GM23248 (cell line): ENCODE measurements around the gene DNAI7. TPM values are rescaled to one million over a fixed set of nuclear protein-coding genes. Genes with fewer than 3 reads are reported as not detected.

Experiments
- DNase-seq: peaks from one replicate; pipeline ENCODE4 v3.0.0-alpha.2; 2015
- H2AFZ ChIP-seq: fragments of 200-600 bp; sonication (generic); 2 replicates; pipeline ENCODE4 v1.6.1; 2016; ENCODE audit warnings: antibody characterized with exemption
- H3F3A ChIP-seq: fragments of 200-600 bp; sonication (generic); 2 replicates; pipeline ENCODE4 v1.6.1; 2016; ENCODE audit warnings: mild to moderate bottlenecking, antibody characterized with exemption, mixed run types; ENCODE audit not compliant: insufficient read depth
- H3K27ac ChIP-seq: fragments of 200-600 bp; sonication (generic); 2 replicates; pipeline ENCODE4 v1.5.1; 2016; ENCODE audit warnings: mild to moderate bottlenecking
- H3K27me3 ChIP-seq: fragments of 200-600 bp; sonication (generic); replicated peaks from 2 replicates; pipeline ENCODE4 v1.6.1; 2016; ENCODE audit warnings: mild to moderate bottlenecking; ENCODE audit not compliant: insufficient read depth
- H3K36me3 ChIP-seq: fragments of 200-600 bp; sonication (generic); 2 replicates; pipeline ENCODE4 v1.6.1; 2016; ENCODE audit warnings: low read depth, mild to moderate bottlenecking
- H3K4me1 ChIP-seq: fragments of 200-600 bp; sonication (generic); 2 replicates; pipeline ENCODE4 v1.6.1; 2016; ENCODE audit warnings: mild to moderate bottlenecking; ENCODE audit not compliant: insufficient read depth
- H3K4me2 ChIP-seq: fragments of 200-600 bp; sonication (generic); one replicate; pipeline ENCODE4 v1.6.1; 2016; ENCODE audit warnings: mild to moderate bottlenecking; ENCODE audit not compliant: unreplicated experiment
- H3K4me3 ChIP-seq: fragments of 200-600 bp; sonication (generic); 2 replicates; pipeline ENCODE4 v1.5.1; 2016; ENCODE audit warnings: mild to moderate bottlenecking
- H3K79me2 ChIP-seq: fragments of 200-600 bp; sonication (generic); 2 replicates; pipeline ENCODE4 v1.6.1; 2016; ENCODE audit warnings: mild to moderate bottlenecking; ENCODE audit not compliant: insufficient read depth
- H3K9ac ChIP-seq: fragments of 200-600 bp; sonication (generic); 2 replicates; pipeline ENCODE4 v1.6.1; 2016; ENCODE audit warnings: mild to moderate bottlenecking
- H3K9me2 ChIP-seq: fragments of 200-600 bp; sonication (generic); 2 replicates; pipeline ENCODE4 v1.6.1; 2016; ENCODE audit warnings: mixed run types, mild to moderate bottlenecking, moderate library complexity; ENCODE audit not compliant: insufficient read depth
- H3K9me3 ChIP-seq: fragments of 200-600 bp; sonication (generic); one replicate; pipeline ENCODE4 v1.6.1; 2017; ENCODE audit warnings: low read depth
- H4K20me1 ChIP-seq: fragments of 200-600 bp; sonication (generic); 2 replicates; pipeline ENCODE4 v1.6.0; 2016; ENCODE audit not compliant: insufficient read depth
- EZH2 ChIP-seq: fragments of 200-600 bp; sonication (generic); IDR thresholded peaks from 2 replicates; pipeline ENCODE4 v1.6.1; 2018; ENCODE audit warnings: antibody characterized with exemption, mild to moderate bottlenecking; ENCODE audit not compliant: insufficient read depth, poor library complexity, severe bottlenecking
- EZH2phosphoT487 ChIP-seq: fragments of 200-600 bp; sonication (generic); IDR thresholded peaks from 2 replicates; pipeline ENCODE4 v1.6.1; 2018; ENCODE audit warnings: antibody characterized with exemption, moderate library complexity, mild to moderate bottlenecking, low read depth; ENCODE audit not compliant: insufficient read depth
- WGBS, 2 experiments: methylation state at CpG; one replicate each; pipeline ENCODE4 v1.1.6; 2015 to 2017; ENCODE audit warnings: low lambda C conversion rate in 2 of 2, low coverage in 1 of 2; ENCODE audit errors: missing lambda C conversion rate in 2 of 2; 5-methylcytosine and 5-hydroxymethylcytosine counted together
- in situ Hi-C: fragments of 300-500 bp; cut with MboI; formaldehyde crosslinking; loops from 2 replicates; pipeline ENCODE4 v1.15.0; 2020
- polyA plus RNA-seq: library from polyadenylated mRNA; unstranded; fragments of >200 nt; fragmentation: Nextera tagmentation; extraction: Ambion mirVana; gene quantifications from 2 replicates; pipeline ENCODE4 v1.2.1, GENCODE V29; 2016
- total RNA-seq: library from RNA; depleted of rRNA; stranded (reverse); fragments of >200 nt; shearing (Covaris generic); gene quantifications from 2 replicates; pipeline ENCODE4 v1.2.3, GENCODE V29; 2014; rRNA removed

DNAI7 gene
- total and polyA plus RNA-seq, 2 experiments from 2014 or later: not detected

DNA sequence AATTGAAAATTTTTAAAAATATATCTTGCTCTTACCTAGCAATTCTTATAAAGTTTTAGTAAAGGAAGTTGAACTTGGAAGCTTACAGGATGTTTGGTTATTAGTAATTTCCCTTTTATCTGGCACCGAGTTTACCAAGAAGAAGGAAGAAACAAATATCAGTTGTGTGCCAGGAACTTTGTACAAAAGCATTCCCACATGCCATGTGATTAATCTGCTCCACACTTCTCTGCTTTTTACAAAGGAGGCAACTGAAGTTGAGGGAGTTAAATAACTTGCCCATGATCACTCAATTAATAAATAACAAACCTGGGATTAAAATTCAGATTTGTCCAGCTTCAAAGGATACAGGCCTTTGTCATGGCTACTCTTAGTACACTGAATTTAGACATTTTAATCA lies 123.6 kb downstream of the DNAI7 start:
- in situ Hi-C loops: no loop called here
- H3K9me3 ChIP-seq: no peaks in the 10 kb centered on the region

DNA sequence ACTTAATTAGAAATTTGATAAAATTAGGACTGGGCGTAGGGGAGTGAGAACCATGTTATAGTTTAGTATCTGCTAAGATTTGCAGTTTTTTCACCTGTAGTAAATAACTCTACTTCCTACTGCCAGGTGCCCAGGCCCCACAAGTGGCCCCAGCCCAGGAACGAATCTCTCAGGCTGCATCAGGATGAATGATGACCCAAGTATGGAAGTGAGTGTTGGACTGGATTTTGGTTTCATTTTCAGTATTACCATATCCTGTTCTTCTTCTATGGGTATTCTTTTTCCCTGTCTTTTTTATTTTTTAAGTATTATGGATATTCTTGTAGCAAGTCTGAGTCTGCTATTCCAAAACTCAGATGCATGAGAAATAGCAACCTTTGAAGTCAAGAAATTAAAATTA lies 125.7 kb downstream of the DNAI7 start:
- H3K4me2 ChIP-seq: no peak overlapping the region

More for the DNA sequence above, 123.6 kb downstream of the DNAI7 start:
- Histone ChIP-seq H3K4me2 (no peak overlapping the region), H2AFZ (no peak overlapping the region), H3K27me3 (no peaks in the 10 kb centered on the region), H3K9ac (no peak overlapping the region), H3F3A (no peaks in the 10 kb centered on the region), H3K4me1 (no peaks in the 10 kb centered on the region), H3K36me3 (no peaks in the 10 kb centered on the region), H3K4me3 (no peak overlapping the region), H3K9me2 (no peaks in the 10 kb centered on the region), H3K27ac (no peak overlapping the region), H3K79me2 (no peaks in the 10 kb centered on the region), H4K20me1 (no peaks in the 10 kb centered on the region)
- no peak for TF ChIP-seq EZH2phosphoT487
- no peak for TF ChIP-seq EZH2
- DNase-seq: no peak
- WGBS, 2 experiments: 0 to 4% methylated on average over 1 of the region's 1 CpG

DNA sequence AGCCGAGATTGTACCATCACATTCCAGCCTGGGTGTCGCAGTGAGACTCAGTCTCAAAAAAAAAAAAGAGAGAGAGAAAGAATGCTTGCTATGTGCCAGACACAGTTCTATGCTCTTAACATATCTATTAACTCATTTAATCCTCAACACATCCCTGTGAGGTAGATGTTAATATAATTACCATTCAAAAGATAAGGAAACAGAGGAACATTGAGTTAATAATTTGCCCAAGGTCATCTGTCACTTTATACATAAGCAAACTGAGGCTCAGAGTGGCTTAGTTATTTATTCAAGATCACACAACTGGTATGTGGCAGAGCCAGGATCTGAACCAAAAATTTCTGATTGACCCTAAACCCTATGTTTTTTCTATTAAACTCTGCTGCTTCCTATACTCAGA lies 129.9 kb downstream of the DNAI7 start:
- no peaks in the 10 kb centered on the region for H4K20me1 ChIP-seq
- H3F3A ChIP-seq: no peaks in the 10 kb centered on the region
- H3K4me3 ChIP-seq: no peak overlapping the region
- DNase-seq: no peak
- TF ChIP-seq EZH2phosphoT487: no peak
- TF ChIP-seq EZH2: no peak
- no peaks in the 10 kb centered on the region for H3K9me2 ChIP-seq
- H3K27ac ChIP-seq: no peak overlapping the region
- H2AFZ ChIP-seq: no peak overlapping the region
- peaks cover 33% of the 10 kb centered on the region for H3K27me3 ChIP-seq
- no peaks in the 10 kb centered on the region for H3K79me2 ChIP-seq
- no peaks in the 10 kb centered on the region for H3K36me3 ChIP-seq
- in situ Hi-C loops: no loop called here
- no peaks in the 10 kb centered on the region for H3K4me1 ChIP-seq
- no peaks in the 10 kb centered on the region for H3K9me3 ChIP-seq
- H3K9ac ChIP-seq: no peak overlapping the region
- 56 to 59% methylated on average over 2 of the region's 2 CpGs for WGBS, 2 experiments
- H3K4me2 ChIP-seq: no peak overlapping the region

More for the DNA sequence above, 125.7 kb downstream of the DNAI7 start:
- no peak overlapping the region for H3K9ac ChIP-seq
- no peak overlapping the region for H3K27ac ChIP-seq
- H3K9me3 ChIP-seq: no peaks in the 10 kb centered on the region
- TF ChIP-seq EZH2phosphoT487 (no peak), EZH2 (no peak)
- H2AFZ ChIP-seq: no peak overlapping the region
- WGBS, 2 experiments: 32 to 46% methylated on average over 2 of the region's 2 CpGs
- H3F3A ChIP-seq: no peaks in the 10 kb centered on the region
- H3K4me1 ChIP-seq: no peaks in the 10 kb centered on the region
- no peaks in the 10 kb centered on the region for H3K79me2 ChIP-seq
- DNase-seq: no peak
- no peaks in the 10 kb centered on the region for H3K9me2 ChIP-seq
- H4K20me1 ChIP-seq: no peaks in the 10 kb centered on the region
- in situ Hi-C loops: no loop called here
- H3K27me3 ChIP-seq: peaks cover 15% of the 10 kb centered on the region; the same call in 1 of the 2 replicates
- no peaks in the 10 kb centered on the region for H3K36me3 ChIP-seq
- H3K4me3 ChIP-seq: no peak overlapping the region

DNA sequence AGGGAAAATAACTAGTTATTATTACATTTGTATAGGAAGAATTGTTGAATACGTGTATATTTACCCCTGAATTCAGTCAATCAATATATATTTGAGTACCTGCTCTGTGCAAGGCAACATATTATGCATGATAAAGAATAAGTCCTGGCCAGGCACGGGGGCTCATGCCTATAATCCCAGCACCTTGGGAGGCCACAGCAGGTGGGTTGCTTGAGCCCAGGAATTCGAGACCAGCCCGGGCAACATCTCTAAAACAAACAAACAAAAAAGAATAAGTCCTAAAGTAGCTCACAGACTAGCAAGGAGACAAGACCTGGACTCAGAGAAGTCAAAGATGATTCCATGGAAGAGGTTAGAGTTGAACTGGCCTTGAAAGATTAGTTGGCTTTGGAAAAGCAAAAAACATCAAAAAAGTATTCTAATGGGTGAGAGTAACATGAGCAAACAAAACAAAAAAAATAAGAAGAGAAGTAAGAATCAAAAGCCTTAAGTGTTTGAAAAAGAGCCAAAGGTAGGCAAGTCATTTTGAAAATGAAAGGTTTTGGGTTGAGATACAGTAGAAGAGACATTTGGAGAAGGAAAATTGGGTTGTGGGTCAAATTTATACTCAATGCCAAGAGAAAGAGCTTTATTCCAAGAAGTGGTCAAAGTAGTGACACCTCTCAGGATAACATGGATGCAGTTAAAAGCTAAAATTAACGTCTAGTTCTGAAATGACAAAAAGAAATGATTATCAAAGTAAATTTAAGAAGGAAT lies 130.9 kb downstream of the DNAI7 start:
- Histone ChIP-seq H4K20me1 (no peaks in the 10 kb centered on the region), H3K27ac (no peak overlapping the region), H3K27me3 (peaks cover 33% of the 10 kb centered on the region), H2AFZ (no peak overlapping the region), H3F3A (no peaks in the 10 kb centered on the region), H3K4me2 (no peak overlapping the region), H3K36me3 (no peaks in the 10 kb centered on the region), H3K9me2 (no peaks in the 10 kb centered on the region), H3K79me2 (no peaks in the 10 kb centered on the region), H3K4me3 (no peak overlapping the region), H3K9ac (no peak overlapping the region), H3K4me1 (no peaks in the 10 kb centered on the region), H3K9me3 (no peaks in the 10 kb centered on the region)
- no peak for DNase-seq
- in situ Hi-C loops: no loop called here
- TF ChIP-seq EZH2phosphoT487 (no peak), EZH2 (no peak)
- 8 to 11% methylated on average over 5 of the region's 5 CpGs for WGBS, 2 experiments

DNA sequence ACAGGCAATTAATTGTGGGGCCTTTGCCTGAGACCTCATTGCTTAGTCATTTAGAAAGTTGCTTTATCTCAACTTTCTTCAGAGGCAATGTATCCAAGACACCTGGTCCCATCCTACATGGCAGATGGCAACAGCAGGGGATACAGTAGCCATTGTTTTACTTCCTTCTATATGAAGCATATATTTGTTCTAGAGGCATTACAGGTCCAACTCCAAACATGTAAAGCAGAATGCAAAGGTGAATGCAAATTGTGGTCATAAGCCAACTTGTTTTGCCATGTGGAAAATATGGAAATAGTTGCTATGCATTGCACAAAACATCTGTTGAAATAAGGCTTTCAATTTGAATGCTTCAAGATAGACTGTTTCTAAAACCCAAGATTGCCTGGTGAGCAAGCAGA lies 136.3 kb downstream of the DNAI7 start:
- H3K27me3 ChIP-seq: peaks cover 43% of the 10 kb centered on the region
- in situ Hi-C loops: no loop called here
- TF ChIP-seq EZH2phosphoT487 (no peak), EZH2 (no peak)
- no peak overlapping the region for H3K27ac ChIP-seq
- H3K79me2 ChIP-seq: no peaks in the 10 kb centered on the region
- no peak overlapping the region for H2AFZ ChIP-seq
- DNase-seq: no peak
- no peak overlapping the region for H3K4me3 ChIP-seq
- no peak overlapping the region for H3K9ac ChIP-seq
- no peak overlapping the region for H3K4me2 ChIP-seq
- H3K9me2 ChIP-seq: no peaks in the 10 kb centered on the region
- H3K9me3 ChIP-seq: no peaks in the 10 kb centered on the region
- no peaks in the 10 kb centered on the region for H3K4me1 ChIP-seq
- H3F3A ChIP-seq: no peaks in the 10 kb centered on the region
- no peaks in the 10 kb centered on the region for H3K36me3 ChIP-seq
- H4K20me1 ChIP-seq: no peaks in the 10 kb centered on the region

Other genes starting within 250 kb of the DNAI7 start
- 72.1 and 109 TPM in 2 replicates for gene BCAT1, start 246.1 kb downstream of the DNAI7 start, total RNA-seq
- 51.9 and 60.6 TPM in 2 replicates for gene BCAT1, start 246.1 kb downstream of the DNAI7 start, polyA plus RNA-seq
- gene ETFRF1, start 77 bp upstream of the DNAI7 start, total RNA-seq: 10.7 and 23.3 TPM in 2 replicates
- 33.7 and 39.3 TPM in 2 replicates for gene ETFRF1, start 77 bp upstream of the DNAI7 start, polyA plus RNA-seq
- gene KRAS, start 55.8 kb upstream of the DNAI7 start, total RNA-seq: 12.0 and 14.2 TPM in 2 replicates
- gene KRAS, start 55.8 kb upstream of the DNAI7 start, polyA plus RNA-seq: 44.6 and 46.5 TPM in 2 replicates